HG02798 (cell line): Measurements from ENCODE around the gene ZDHHC22.
A peak's percentile ranks its signal among the peaks of the same experiment; 100 is the strongest.

ENCODE experiments used
- ATAC-seq: cut with Tn5 transposase; IDR thresholded peaks from one replicate; pipeline ENCODE4 v1.9.1; 2021; ENCODE audit warnings: mild to moderate bottlenecking; ENCODE audit not compliant: unreplicated experiment, poor library complexity

Gene ZDHHC22

GRCh38 chr14:77131206-77131605 is 10.4 kb downstream of the ZDHHC22 start:
- ATAC-seq, result no peak

DNA sequence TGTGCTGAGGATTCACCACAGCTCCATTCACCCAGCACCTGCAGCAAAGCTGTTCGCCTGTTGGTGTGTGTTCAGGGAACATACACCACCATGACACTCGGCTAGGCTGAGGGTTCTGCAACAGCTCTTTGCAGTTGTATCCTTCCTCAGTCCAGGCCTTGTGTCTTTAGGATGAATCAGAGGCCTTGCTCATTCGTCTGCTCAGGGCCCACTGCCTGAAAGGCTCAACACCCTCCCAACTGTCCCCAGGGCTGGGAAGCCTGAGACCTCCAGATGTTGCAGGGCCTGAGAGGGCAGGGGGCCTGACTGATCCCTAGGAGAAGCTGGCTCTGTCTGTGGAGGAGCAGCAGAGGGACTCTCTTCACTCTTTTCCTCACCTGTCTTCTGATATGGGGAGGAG is 11.2 kb downstream of the ZDHHC22 start:
- ATAC-seq, result no peak

GRCh38 chr14:77128414-77128891 is 13.1 kb downstream of the ZDHHC22 start:
- ATAC-seq, result no peak

DNA sequence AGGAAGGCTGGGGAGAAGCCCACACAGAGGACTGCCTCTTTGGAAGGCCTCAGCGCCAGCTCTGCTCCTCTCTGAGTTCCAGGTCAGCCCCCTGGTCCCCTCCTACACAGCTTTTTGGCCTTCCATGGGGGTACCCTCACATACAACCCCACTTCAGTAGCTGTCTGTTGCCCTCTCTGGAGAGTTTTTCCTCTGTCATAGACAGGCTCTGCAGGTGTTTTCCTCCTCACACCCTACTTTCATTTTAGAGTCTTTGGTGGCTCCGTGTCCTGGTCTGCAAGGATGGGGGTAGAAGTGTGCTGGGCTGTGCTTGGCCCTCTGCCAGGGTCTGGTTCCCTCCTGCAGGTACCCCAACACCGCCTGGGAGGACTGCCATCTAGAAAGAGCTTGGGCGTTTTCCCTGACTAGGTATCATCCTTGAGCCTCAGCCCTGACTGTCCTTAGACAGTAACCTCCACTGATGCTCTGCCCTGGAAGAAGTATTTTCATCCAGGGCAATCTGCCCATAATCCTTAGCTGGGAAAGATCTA is 15.1 kb downstream of the ZDHHC22 start:
- no peak for ATAC-seq

GRCh38 chr14:77125823-77126325 is 15.7 kb downstream of the ZDHHC22 start:
- ATAC-seq, result no peak

DNA sequence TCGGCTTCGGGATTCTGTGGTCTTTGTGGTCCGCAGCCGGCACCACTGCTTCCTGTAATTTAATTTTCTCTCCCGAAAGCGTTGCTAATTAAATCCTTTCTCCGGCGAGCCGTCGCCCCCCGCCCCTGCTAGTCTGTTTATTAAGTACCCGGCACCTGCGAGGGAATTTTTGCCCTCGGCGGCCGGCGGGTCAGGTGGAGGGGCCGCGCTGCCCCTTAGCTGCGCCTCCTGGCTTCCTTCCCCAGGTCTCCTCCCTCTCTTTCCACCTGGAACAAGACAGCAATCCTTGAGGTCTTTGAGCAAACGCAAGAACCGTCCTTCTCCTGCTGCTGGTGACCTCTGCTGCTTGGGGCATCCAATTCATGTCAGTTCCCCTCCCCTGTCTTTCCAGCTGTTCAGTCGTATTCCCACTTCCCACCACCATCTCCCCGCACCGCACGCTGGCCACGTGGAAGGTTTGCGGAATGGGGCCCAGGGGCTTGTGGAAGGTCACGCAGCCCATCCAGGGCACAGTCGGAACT is 16.2 kb downstream of the ZDHHC22 start:
- no peak for ATAC-seq

- ATAC-seq, result no peak
These were observed 17.0 kb downstream of the ZDHHC22 start for GRCh38 chr14:77124345-77125280.

DNA sequence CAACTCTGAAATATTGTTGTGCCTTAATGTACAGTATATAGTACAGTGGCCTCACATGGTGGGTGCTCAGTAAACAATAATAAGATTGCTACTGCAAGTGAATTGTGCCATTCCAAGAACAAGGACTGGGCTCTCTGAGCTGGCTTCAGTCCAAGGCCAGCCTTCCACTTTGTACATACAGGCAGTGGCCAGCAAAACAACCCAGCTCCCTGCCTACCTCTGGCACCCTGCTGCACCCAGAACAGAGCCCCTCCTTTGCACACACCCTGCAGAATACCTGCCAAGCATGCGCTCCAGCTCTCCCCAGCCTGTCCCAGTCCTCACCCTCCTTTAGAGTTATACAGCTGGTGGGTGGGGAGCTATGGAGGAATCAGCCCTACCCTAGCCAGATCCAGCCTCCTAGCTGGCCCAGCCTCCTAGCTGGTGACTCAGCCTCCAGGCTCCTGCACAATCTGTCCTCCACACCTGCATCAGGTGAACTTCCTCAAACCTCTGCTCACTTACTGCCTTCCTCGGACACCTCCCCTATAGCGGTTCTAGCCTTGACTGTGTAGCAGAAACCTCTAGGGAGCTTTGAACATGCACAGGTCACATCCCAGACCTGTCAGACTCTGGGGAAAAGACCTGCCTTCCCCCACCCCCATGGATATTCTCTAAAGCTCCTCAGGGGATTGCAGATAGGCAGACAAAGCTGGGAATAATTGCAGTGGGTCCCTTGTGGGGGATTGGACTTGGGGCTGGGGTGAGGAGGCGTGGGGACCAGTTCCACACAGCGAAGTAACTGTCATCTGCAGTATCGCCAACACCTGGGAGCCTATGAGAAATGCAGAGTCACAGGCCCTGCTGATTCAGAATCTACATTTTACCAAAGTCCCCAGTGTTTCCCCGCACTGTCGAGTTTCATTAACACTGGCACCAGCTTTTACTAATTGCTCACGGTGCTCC is 17.9 kb downstream of the ZDHHC22 start:
- no peak for ATAC-seq

DNA sequence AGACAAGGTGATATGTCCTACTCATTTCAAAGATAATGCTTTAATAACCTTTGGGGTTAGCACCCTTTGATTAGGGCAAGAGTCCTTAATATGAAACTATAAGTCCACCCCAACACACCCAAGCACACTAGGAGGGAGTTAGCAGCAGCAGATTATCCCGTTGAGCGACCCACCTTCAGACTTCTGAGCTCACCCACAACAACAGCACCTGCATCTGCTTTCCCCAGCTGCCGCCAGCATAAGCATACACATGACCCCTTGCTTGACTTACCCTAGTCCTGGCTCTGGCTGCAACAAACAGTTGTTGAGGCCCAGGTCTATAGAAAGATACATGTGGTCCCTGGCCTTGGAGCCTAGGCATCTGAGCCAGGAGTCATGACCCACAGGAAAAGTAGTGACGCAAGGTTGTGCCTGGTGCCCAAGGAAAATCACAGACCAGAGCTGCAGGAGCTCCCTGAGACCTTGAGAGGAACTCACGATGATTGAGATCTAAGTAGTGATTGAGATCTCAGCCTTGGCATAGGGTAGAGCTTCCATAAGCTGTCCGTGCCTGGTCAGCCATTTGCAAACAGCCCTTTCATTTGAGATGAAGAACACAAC is 19.0 kb downstream of the ZDHHC22 start:
- no peak for ATAC-seq

GRCh38 chr14:77120771-77121743 is 20.5 kb downstream of the ZDHHC22 start:
- peak; percentile 91 for ATAC-seq

GRCh38 chr14:77119851-77120250 is 21.7 kb downstream of the ZDHHC22 start:
- no peak for ATAC-seq

DNA sequence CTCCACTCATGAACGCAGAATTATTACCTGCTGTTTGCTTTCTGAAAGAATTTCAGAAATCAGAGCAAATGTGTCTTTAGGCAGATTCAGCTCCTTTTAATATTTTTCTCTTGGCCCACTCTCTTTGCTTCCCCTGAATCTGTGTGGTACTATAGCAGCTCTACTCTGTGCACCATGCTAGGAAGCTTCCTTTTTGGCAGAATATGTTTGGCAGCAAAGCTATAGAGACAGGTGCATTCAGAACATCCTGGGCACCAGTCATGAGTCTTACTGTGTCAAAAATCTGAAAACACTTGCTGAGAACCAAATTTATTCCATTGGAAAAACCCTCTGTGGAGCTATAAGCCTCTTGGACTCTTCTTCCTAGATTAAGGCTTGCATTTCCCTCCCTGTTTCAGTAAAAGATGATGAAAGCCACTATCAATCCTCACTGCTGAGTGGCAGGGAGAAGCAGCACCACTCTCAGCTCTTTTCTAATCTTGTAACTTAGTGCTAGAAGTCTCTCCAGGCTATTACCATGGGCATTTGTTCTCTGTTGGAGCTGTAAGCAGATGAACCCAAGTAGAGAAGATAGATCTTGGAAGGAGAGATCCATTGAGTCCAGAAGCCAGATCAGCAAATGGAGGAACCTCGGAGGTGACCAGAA is 25.3 kb downstream of the ZDHHC22 start:
- ATAC-seq, result no peak

GRCh38 chr14:77114609-77115008 is 27.0 kb downstream of the ZDHHC22 start:
- no peak for ATAC-seq

GRCh38 chr14:77113644-77114043 is 27.9 kb downstream of the ZDHHC22 start:
- no peak for ATAC-seq

DNA sequence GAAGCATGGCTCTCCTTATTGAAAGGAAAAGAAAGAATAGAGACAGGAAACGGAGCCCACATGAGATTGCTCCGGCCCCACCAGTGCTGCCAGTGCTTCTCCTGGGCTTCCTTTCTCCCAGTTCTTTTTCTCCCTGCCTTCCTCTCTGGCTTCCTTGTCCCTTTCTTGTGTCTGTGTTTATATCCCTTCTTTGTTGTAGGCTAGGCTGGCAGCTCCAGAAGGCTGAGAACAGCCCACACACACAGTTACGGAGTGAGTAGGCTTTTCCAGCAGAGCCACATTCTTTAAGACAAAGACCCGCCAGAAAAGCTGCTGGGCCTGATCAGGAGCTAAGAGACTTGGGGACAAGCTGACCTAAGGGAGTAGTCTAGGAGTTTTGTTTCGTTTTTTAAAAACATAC is 30.6 kb downstream of the ZDHHC22 start:
- ATAC-seq, result no peak

- ATAC-seq, result no peak
These were observed 31.3 kb downstream of the ZDHHC22 start for GRCh38 chr14:77110286-77110685.

GRCh38 chr14:77109656-77110055 is 31.9 kb downstream of the ZDHHC22 start:
- no peak for ATAC-seq

DNA sequence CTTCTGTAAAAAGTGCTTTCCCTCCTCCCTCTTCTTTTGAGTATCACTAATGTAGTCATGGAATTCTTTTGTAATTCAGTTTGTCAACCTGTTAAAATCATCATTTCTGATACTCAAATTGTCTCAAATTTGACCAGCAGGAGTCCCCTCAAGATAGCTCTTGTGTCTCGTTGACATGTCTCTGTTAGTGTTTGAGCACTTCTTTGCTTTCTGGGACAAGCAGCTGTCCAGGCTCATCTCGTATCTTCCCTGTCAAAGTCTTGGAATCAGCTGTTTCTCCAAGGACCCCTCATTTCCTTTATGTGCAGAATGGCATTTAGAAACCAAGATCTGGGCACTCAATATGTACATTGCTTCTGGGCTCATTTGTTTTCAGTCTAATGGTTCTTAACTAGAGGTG is 32.8 kb downstream of the ZDHHC22 start:
- ATAC-seq, result no peak
